Ecto neural progenitor cell (in vitro differentiated cells): ENCODE results near the gene ACBD4.
A peak's percentile ranks its signal among the peaks of the same experiment; 100 is the strongest.

Source experiments
- DNase-seq: peaks from one replicate; pipeline ENCODE4 v3.0.0-alpha.2; 2018; ENCODE audit warnings: low spot score

ACBD4 gene

GRCh38 chr17:45135192-45135977 lies at the start of gene ACBD4:
ACBD4 (plus strand) TSS chr17:45135687; CDS start chr17:45136145, 458 bp downstream.
- peak; percentile 100 for DNase-seq

DNA sequence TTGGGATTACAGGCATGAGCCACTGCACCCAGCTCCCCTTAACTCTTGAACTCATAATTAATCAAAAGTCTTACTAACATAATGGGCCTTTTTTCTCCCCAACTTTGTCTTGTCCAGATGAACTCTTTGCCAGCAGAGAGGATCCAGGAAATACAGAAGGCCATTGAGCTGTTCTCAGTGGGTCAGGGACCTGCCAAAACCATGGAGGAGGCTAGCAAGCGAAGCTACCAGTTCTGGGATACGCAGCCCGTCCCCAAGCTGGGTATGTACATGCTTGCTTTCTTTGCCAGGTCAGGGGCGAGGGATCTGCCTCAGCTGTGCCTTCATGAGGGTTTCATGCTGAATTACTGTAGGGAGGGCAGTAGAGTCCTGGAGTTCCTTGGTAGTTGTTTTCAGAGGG lies 49.1 kb upstream of the ACBD4 start:
- no peak for DNase-seq

GRCh38 chr17:45086865-45087503 lies 48.5 kb upstream of the ACBD4 start:
- no peak for DNase-seq

GRCh38 chr17:45087504-45087975 lies 47.9 kb upstream of the ACBD4 start:
- DNase-seq, result no peak

GRCh38 chr17:45087978-45088377 lies 47.5 kb upstream of the ACBD4 start:
- DNase-seq, result no peak

GRCh38 chr17:45088741-45089140 lies 46.7 kb upstream of the ACBD4 start:
- DNase-seq, result no peak

- DNase-seq, result peak; percentile 41
Measured at GRCh38 chr17:45090711-45091110, 44.8 kb upstream of the ACBD4 start.

DNA sequence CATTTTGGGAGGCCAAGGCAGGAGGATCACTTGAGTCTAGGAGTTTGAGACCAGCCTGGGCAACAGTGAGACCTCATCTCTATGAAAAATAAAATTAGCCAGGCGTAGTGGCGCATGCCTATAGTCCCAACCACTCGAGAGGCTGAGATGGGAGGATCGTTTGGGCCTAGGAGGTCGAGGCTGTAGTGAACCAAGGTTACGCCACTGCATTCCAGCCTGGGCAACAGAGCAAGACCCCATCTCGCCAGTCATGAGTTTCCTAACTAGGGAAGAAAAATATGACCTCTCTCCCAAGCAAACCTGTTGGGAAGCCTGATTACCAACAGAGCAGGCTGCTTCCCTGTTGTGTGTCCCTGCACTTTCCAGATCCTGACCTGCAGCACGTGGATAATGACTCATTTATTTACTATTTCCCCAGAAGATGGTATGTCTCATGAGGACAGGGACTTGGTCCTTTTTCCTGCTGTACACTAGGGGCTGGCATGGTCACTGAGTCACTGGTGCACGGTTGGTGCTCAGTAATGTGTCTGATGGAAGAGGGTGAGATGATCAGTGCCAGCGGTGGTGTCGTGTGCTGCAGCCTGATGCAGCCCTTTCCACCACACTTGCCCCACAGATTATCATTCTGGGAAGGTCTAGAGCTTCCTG lies 43.6 kb upstream of the ACBD4 start:
- DNase-seq, result peak; percentile 38

- DNase-seq, result no peak
Measured at GRCh38 chr17:45092911-45093430, 42.5 kb upstream of the ACBD4 start.

DNA sequence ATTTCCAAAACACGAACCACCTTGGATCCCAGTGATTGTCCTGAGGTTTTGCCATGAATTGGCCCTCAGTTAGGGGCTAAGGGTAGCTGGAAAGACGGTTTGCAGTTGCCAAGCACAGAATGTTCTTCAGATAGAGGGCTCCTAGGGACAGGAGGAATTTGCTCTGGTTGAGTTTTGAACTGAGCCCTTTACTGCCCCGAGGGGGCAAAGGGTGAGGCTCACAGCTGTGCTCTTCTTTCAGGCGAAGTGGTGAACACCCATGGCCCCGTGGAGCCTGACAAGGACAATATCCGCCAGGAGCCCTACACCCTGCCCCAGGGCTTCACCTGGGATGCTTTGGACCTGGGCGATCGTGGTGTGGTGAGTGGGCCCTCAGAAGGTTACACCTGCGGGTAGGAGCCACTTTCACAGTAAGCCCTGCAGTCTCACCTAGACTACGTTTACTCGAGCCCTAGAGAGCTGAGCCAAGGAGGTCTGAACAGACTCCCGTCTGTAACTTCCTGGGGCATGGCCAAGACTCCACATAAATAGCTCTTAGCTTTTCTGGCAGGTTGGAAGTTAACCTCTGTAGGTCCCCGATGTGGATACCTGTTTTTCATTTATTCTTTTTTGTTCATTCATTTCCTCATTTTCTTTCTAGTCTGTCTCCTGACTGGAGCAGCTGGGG lies 41.9 kb upstream of the ACBD4 start:
- peak; percentile 36 for DNase-seq

GRCh38 chr17:45096141-45096540 lies 39.3 kb upstream of the ACBD4 start:
- DNase-seq, result no peak

GRCh38 chr17:45096926-45097325 lies 38.6 kb upstream of the ACBD4 start:
- no peak for DNase-seq

GRCh38 chr17:45098081-45098868 lies 37.2 kb upstream of the ACBD4 start:
- no peak for DNase-seq

- DNase-seq, result peak; percentile 92
Measured at GRCh38 chr17:45098869-45099616, 36.4 kb upstream of the ACBD4 start.

DNA sequence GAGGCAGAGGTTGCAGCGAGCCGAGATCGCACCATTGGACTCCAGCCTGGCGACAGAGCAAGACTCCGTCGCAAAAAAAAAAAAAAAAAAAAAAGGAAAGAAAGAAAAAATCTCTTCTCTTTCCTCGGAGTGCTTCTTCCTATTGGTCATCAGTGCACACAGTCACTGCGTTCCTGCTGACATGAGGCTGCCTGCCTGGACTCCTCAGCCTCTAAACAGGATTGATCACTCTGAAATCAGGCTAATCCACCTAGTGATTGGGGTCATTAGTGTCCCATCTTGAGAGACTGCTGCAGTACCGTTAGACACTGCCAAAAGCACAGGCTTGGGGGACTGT lies 34.0 kb upstream of the ACBD4 start:
- no peak for DNase-seq

DNA sequence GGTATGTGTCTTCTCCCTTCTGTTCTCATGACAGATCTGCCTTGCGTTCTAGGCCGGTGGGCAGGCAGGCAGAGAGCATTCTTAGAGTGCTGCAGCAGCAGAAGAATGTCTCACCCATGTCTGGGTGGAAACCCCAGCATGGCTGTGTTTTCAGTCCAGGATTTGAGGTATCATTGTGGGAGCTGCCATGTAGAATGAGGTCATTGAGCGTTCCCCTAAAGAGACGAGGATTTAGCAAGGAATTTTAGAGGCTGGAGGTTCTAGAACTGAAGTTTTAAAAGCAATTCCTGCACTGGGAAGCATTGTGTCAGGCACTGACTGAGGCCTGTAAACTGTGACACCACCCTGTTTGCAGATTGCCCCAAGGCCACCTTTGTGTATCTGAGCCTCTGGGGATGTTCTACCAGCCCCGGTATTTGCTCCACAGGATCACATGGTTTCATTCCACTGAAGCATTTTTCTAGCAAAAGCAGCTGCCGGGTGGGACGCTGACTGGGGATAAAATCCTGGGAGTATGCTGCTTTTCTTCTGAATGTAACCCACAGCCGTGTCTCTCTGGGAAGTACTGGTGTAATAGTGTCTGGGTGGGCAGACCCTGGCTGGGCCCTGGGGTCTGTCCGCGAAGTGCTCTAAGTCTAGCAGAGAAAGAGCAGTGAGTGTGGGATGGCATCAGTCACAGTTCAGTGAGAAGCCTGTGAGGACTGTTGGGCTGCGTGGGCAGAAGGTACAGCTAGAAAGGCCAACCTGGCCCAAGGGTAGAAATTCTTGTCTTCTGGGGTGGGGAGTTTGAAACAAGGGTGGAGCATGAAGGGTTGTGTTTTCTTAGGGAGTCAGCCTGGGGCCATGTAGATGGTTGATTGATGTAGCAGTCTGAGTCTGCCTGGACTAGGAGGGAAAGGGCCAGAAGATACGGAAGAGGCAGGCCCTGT lies 33.3 kb upstream of the ACBD4 start:
- DNase-seq, result no peak

DNA sequence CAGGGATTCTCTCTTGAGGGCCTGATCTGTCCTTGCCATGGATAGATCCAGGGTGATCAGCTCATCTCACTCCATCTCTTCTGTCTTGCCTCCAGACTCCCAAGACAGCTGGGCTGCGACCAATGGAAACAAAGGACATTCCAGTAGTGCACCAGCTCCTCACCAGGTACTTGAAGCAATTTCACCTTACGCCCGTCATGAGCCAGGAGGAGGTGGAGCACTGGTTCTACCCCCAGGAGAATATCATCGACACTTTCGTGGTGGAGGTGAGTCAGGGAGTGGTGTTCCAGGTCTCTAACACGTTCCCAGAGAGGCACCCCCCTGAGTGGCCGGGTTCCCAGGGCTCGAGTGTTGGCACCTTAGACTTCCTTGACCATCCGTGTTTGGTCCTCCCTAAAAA lies 32.6 kb upstream of the ACBD4 start:
- no peak for DNase-seq

DNA sequence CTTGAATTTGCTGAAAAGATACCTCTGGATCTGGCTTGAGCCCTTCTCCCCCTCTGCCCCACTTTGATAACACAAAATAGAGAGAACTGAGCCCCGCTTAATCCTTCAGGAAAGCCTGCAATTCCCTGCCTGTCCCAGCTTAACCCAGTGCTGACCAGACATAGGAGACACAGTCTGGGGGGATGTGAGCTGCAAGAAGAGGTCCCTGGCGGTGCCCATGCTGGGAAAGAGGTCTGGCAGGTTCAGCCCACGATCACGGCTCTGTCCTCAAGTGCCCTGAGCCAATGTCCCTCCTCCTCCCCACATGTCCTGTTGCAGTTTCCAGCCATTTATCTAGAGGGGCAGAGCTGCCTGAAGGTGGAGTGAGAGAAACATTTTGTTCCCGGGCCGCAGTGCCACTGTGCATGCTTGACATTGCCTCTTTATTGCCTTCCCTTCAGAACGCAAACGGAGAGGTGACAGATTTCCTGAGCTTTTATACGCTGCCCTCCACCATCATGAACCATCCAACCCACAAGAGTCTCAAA lies 32.2 kb upstream of the ACBD4 start:
- DNase-seq, result no peak

- DNase-seq, result no peak
Measured at GRCh38 chr17:45104029-45104428, 31.5 kb upstream of the ACBD4 start.
